GM18867 (cell line): ENCODE data around the gene ETV6.

Source experiments
- ATAC-seq: cut with Tn5 transposase; IDR thresholded peaks from one replicate; pipeline ENCODE4 v1.9.1; 2021; ENCODE audit warnings: mild to moderate bottlenecking, moderate library complexity; ENCODE audit not compliant: unreplicated experiment

Gene ETV6

GRCh38 chr12:11875414-11875935, 226.0 kb downstream of the ETV6 start:
- no peak for ATAC-seq

GRCh38 chr12:11876307-11876706, 226.8 kb downstream of the ETV6 start:
- no peak for ATAC-seq

- ATAC-seq: no peak
These were observed 227.8 kb downstream of the ETV6 start for GRCh38 chr12:11877102-11877826.

GRCh38 chr12:11877869-11878780, 228.7 kb downstream of the ETV6 start:
- ATAC-seq: no peak

GRCh38 chr12:11879306-11879705, 229.8 kb downstream of the ETV6 start:
- ATAC-seq: no peak

GRCh38 chr12:11880381-11880780, 230.9 kb downstream of the ETV6 start:
- no peak for ATAC-seq

- no peak for ATAC-seq
These were observed 232.4 kb downstream of the ETV6 start for GRCh38 chr12:11881835-11882234.

- ATAC-seq: no peak
These were observed 233.0 kb downstream of the ETV6 start for GRCh38 chr12:11882301-11883019.

- no peak for ATAC-seq
These were observed 234.6 kb downstream of the ETV6 start for GRCh38 chr12:11884116-11884515.

- no peak for ATAC-seq
These were observed 235.2 kb downstream of the ETV6 start for GRCh38 chr12:11884706-11885105.

- no peak for ATAC-seq
These were observed 236.0 kb downstream of the ETV6 start for GRCh38 chr12:11885261-11886038.

GRCh38 chr12:11886339-11886738, 236.9 kb downstream of the ETV6 start:
- no peak for ATAC-seq

- ATAC-seq: no peak
These were observed 238.6 kb downstream of the ETV6 start for GRCh38 chr12:11888029-11888428.

- ATAC-seq: no peak
These were observed 241.9 kb downstream of the ETV6 start for GRCh38 chr12:11891346-11891745.

GRCh38 chr12:11891754-11892386, 242.4 kb downstream of the ETV6 start:
- no peak for ATAC-seq

- ATAC-seq: no peak
These were observed 244.5 kb downstream of the ETV6 start for GRCh38 chr12:11893998-11894397.

GRCh38 chr12:11894890-11895289, 245.4 kb downstream of the ETV6 start:
- ATAC-seq: no peak

GRCh38 chr12:11895421-11896078, 246.1 kb downstream of the ETV6 start:
- ATAC-seq: no peak

- ATAC-seq: no peak
These were observed 247.0 kb downstream of the ETV6 start for GRCh38 chr12:11896417-11896929.
